Activated naive CD8-positive, alpha-beta T cell treated with anti-CD3 and anti-CD28 coated beads, Interleukin-2, amount 10 ng/mL, durations not matched to agents 7 days and 5 days (primary cell): ENCODE measurements around the gene ASB12. TPM values are rescaled to one million over a fixed set of nuclear protein-coding genes. Genes with fewer than 3 reads are reported as not detected.
"Not testable (repeated sequence)": the region's sequence is repeated elsewhere in the genome, so short reads cannot be mapped to it uniquely, and the experiment has no call there.

Experiments
- ATAC-seq: fragments of 150-1000 bp; cut with Tn5 transposase; one replicate; pipeline ENCODE4 v1.10.0; 2021; ENCODE audit warnings: low read depth, moderate library complexity
- POLR2A ChIA-PET: fragments of 350-600 bp; sonication (Branson Sonifier 250); formaldehyde crosslinking; loops from one replicate; lab custom pipeline; 2021; ENCODE audit warnings: antibody characterized with exemption; lab: Charles Lee
- DNase-seq: peaks from one replicate; pipeline ENCODE4 v3.0.0; 2021
- H3K27ac Mint-ChIP-seq: one replicate; pipeline ENCODE4 v1.8.0; 2022; ENCODE audit warnings: mild to moderate bottlenecking, mixed read lengths
- H3K27me3 Mint-ChIP-seq: one replicate; pipeline ENCODE4 v1.8.0; 2022; ENCODE audit warnings: mild to moderate bottlenecking, moderate library complexity, mixed read lengths
- H3K36me3 Mint-ChIP-seq: one replicate; pipeline ENCODE4 v1.8.0; 2021; ENCODE audit warnings: mild to moderate bottlenecking, mixed read lengths
- H3K4me1 Mint-ChIP-seq: one replicate; pipeline ENCODE4 v1.8.0; 2021; ENCODE audit warnings: mixed read lengths
- H3K4me3 Mint-ChIP-seq: one replicate; pipeline ENCODE4 v1.8.0; 2022; ENCODE audit warnings: mild to moderate bottlenecking, moderate library complexity, mixed read lengths
- H3K9me3 Mint-ChIP-seq: one replicate; pipeline ENCODE4 v1.8.0; 2021; ENCODE audit warnings: mixed read lengths
- total RNA-seq, 2 experiments: library from RNA; stranded (reverse); gene quantifications; one replicate each; pipeline ENCODE4 v1.2.3, GENCODE V29; 2021

ASB12 gene
- total RNA-seq: under 1 TPM in 1 of 2 experiments, not detected in 1; 0.22 TPM

- H3K4me1 Mint-ChIP-seq: no peaks in the 10 kb centered on the region
- no peak within 1 kb of the TSS for H3K4me3 Mint-ChIP-seq
- POLR2A ChIA-PET: no interaction called here
- no peaks in the 10 kb centered on the region for H3K27me3 Mint-ChIP-seq
- DNase-seq: no peak
- no peaks in the 10 kb centered on the region for H3K36me3 Mint-ChIP-seq
- no peaks in the 10 kb centered on the region for H3K9me3 Mint-ChIP-seq
- no peak within 1 kb of the TSS for H3K27ac Mint-ChIP-seq
- ATAC-seq: no peak
These were observed at the start of gene ASB12 for GRCh38 chrX:64230123-64230970. Gene ASB12, minus strand, starts transcription at chrX:64230607. Its CDS starts 4,957 bp downstream, at chrX:64225650.

- Mint-ChIP-seq H3K27me3 (no peaks in the 10 kb centered on the region), H3K4me1 (no peaks in the 10 kb centered on the region), H3K9me3 (no peaks in the 10 kb centered on the region), H3K36me3 (peaks cover 11% of the 10 kb centered on the region), H3K27ac (no peak overlapping the region), H3K4me3 (no peak overlapping the region)
- DNase-seq (no peak), ATAC-seq (no peak)
- POLR2A ChIA-PET: no interaction called here
These were observed 34.9 kb upstream of the ASB12 start for GRCh38 chrX:64265265-64265664.

GRCh38 chrX:64229154-64229553 is 1.3 kb downstream of the ASB12 start:
- no peaks in the 10 kb centered on the region for H3K4me1 Mint-ChIP-seq
- no peaks in the 10 kb centered on the region for H3K9me3 Mint-ChIP-seq
- DNase-seq (no peak), ATAC-seq (no peak)
- H3K36me3 Mint-ChIP-seq: no peaks in the 10 kb centered on the region
- H3K27ac Mint-ChIP-seq: no peak overlapping the region
- no peaks in the 10 kb centered on the region for H3K27me3 Mint-ChIP-seq
- POLR2A ChIA-PET: no interaction called here
- no peak overlapping the region for H3K4me3 Mint-ChIP-seq

GRCh38 chrX:64218023-64218422 is 12.4 kb downstream of the ASB12 start:
- H3K27me3 Mint-ChIP-seq: peaks cover 3% of the 10 kb centered on the region
- ATAC-seq: no peak
- no peak overlapping the region for H3K4me3 Mint-ChIP-seq
- H3K27ac Mint-ChIP-seq: no peak overlapping the region
- H3K36me3 Mint-ChIP-seq: no peaks in the 10 kb centered on the region
- peaks cover 1% of the 10 kb centered on the region for H3K4me1 Mint-ChIP-seq
- POLR2A ChIA-PET: no interaction called here
- no peaks in the 10 kb centered on the region for H3K9me3 Mint-ChIP-seq
- DNase-seq: no peak

- DNase-seq, POLR2A ChIA-PET, H3K4me3 Mint-ChIP-seq, ATAC-seq, H3K36me3 Mint-ChIP-seq, H3K27me3 Mint-ChIP-seq, H3K4me1 Mint-ChIP-seq, H3K27ac Mint-ChIP-seq, H3K9me3 Mint-ChIP-seq: not testable (repeated sequence)
These were observed 16.4 kb downstream of the ASB12 start for GRCh38 chrX:64213989-64214388.

GRCh38 chrX:64206556-64207162 is 23.7 kb downstream of the ASB12 start:
- POLR2A ChIA-PET: interaction anchor here (0.8 kb wide), 1 partner anchor 189 kb away, joined by 4 read pairs; the partner anchor contains the start of gene MTMR8
- Mint-ChIP-seq H3K27ac (peak overlapping the region; percentile 91), H3K4me3 (peak overlapping the region; percentile 89), H3K27me3 (no peaks in the 10 kb centered on the region), H3K9me3 (no peaks in the 10 kb centered on the region), H3K4me1 (peaks cover 2% of the 10 kb centered on the region), H3K36me3 (no peaks in the 10 kb centered on the region)
- DNase-seq (no peak), ATAC-seq (no peak)

- Mint-ChIP-seq H3K4me1 (peaks cover 2% of the 10 kb centered on the region), H3K27me3 (no peaks in the 10 kb centered on the region), H3K4me3 (peak overlapping the region; percentile 89), H3K27ac (peak overlapping the region; percentile 91), H3K36me3 (no peaks in the 10 kb centered on the region), H3K9me3 (no peaks in the 10 kb centered on the region)
- POLR2A ChIA-PET: interaction anchor here (1.1 kb wide), 1 partner anchor 190 kb away, joined by 3 read pairs; the partner anchor contains the start of gene MTMR8
- ATAC-seq (peak; percentile 94), DNase-seq (peak; percentile 85)
These were observed 24.5 kb downstream of the ASB12 start for GRCh38 chrX:64205735-64206501.

GRCh38 chrX:64205441-64205734 is 25.0 kb downstream of the ASB12 start, which contains the start of gene AMER1:
Gene AMER1, minus strand, starts transcription at chrX:64205708. Its CDS starts 12,422 bp downstream, at chrX:64193286.
- POLR2A ChIA-PET: interaction anchor here (1.1 kb wide), 1 partner anchor 190 kb away, joined by 3 read pairs; the partner anchor contains the start of gene MTMR8
- no peak for DNase-seq
- H3K27ac Mint-ChIP-seq: peak within 1 kb of the TSS; percentile 91
- H3K4me1 Mint-ChIP-seq: peaks cover 2% of the 10 kb centered on the region
- no peaks in the 10 kb centered on the region for H3K9me3 Mint-ChIP-seq
- H3K27me3 Mint-ChIP-seq: no peaks in the 10 kb centered on the region
- ATAC-seq: peak; percentile 61
- peak within 1 kb of the TSS; percentile 89 for H3K4me3 Mint-ChIP-seq
- no peaks in the 10 kb centered on the region for H3K36me3 Mint-ChIP-seq

- H3K4me1 Mint-ChIP-seq: peaks cover 2% of the 10 kb centered on the region
- DNase-seq (peak; percentile 47), ATAC-seq (peak; percentile 11)
- POLR2A ChIA-PET: interaction anchor here (1.1 kb wide), 1 partner anchor 191 kb away, joined by 3 read pairs; the partner anchor contains the start of gene MTMR8
- H3K9me3 Mint-ChIP-seq: no peaks in the 10 kb centered on the region
- peak overlapping the region; percentile 89 for H3K4me3 Mint-ChIP-seq
- no peak overlapping the region for H3K27ac Mint-ChIP-seq
- no peaks in the 10 kb centered on the region for H3K36me3 Mint-ChIP-seq
- H3K27me3 Mint-ChIP-seq: no peaks in the 10 kb centered on the region
These were observed 25.5 kb downstream of the ASB12 start for GRCh38 chrX:64204701-64205440.

- no peak for ATAC-seq
- H3K4me1 Mint-ChIP-seq: peaks cover 2% of the 10 kb centered on the region
- H3K27me3 Mint-ChIP-seq: no peaks in the 10 kb centered on the region
- H3K4me3 Mint-ChIP-seq: peak overlapping the region; percentile 75
- POLR2A ChIA-PET: no interaction called here
- DNase-seq: no peak
- H3K27ac Mint-ChIP-seq: no peak overlapping the region
- H3K9me3 Mint-ChIP-seq: no peaks in the 10 kb centered on the region
- no peaks in the 10 kb centered on the region for H3K36me3 Mint-ChIP-seq
These were observed 26.2 kb downstream of the ASB12 start for GRCh38 chrX:64204252-64204651.

- H3K27me3 Mint-ChIP-seq: no peaks in the 10 kb centered on the region
- POLR2A ChIA-PET: no interaction called here
- DNase-seq (no peak), ATAC-seq (no peak)
- H3K4me1 Mint-ChIP-seq: peaks cover 2% of the 10 kb centered on the region
- no peak overlapping the region for H3K4me3 Mint-ChIP-seq
- no peaks in the 10 kb centered on the region for H3K36me3 Mint-ChIP-seq
- no peak overlapping the region for H3K27ac Mint-ChIP-seq
- H3K9me3 Mint-ChIP-seq: no peaks in the 10 kb centered on the region
These were observed 27.5 kb downstream of the ASB12 start for GRCh38 chrX:64202808-64203325.

- H3K4me1 Mint-ChIP-seq: no peaks in the 10 kb centered on the region
- no peaks in the 10 kb centered on the region for H3K27me3 Mint-ChIP-seq
- H3K36me3 Mint-ChIP-seq: peaks cover 2% of the 10 kb centered on the region
- H3K4me3 Mint-ChIP-seq: no peak overlapping the region
- POLR2A ChIA-PET: no interaction called here
- ATAC-seq: no peak
- DNase-seq: no peak
- H3K9me3 Mint-ChIP-seq: no peaks in the 10 kb centered on the region
- H3K27ac Mint-ChIP-seq: no peak overlapping the region
These were observed 32.4 kb downstream of the ASB12 start for GRCh38 chrX:64198036-64198435.
